OCI-LY3 (cell line): ENCODE measurements around the gene AFF1.

ENCODE experiments used
- EZH2phosphoT487 ChIP-seq: fragments of 200-600 bp; shearing (Covaris generic); IDR thresholded peaks from 2 replicates; pipeline ENCODE4 v1.6.1; 2018; ENCODE audit warnings: antibody characterized with exemption, mixed run types, low read depth
- TF ChIP-seq, protein P1 (sequence below): fragments of 200-600, 300-600 bp; sonication (generic); IDR thresholded peaks from 2 replicates; pipeline ENCODE4 v1.5.1; 2014; ENCODE audit warnings: antibody characterized with exemption, low read length, low read depth

- TF ChIP-seq, protein P1, sequence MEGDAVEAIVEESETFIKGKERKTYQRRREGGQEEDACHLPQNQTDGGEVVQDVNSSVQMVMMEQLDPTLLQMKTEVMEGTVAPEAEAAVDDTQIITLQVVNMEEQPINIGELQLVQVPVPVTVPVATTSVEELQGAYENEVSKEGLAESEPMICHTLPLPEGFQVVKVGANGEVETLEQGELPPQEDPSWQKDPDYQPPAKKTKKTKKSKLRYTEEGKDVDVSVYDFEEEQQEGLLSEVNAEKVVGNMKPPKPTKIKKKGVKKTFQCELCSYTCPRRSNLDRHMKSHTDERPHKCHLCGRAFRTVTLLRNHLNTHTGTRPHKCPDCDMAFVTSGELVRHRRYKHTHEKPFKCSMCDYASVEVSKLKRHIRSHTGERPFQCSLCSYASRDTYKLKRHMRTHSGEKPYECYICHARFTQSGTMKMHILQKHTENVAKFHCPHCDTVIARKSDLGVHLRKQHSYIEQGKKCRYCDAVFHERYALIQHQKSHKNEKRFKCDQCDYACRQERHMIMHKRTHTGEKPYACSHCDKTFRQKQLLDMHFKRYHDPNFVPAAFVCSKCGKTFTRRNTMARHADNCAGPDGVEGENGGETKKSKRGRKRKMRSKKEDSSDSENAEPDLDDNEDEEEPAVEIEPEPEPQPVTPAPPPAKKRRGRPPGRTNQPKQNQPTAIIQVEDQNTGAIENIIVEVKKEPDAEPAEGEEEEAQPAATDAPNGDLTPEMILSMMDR: no peak
- no peak for TF ChIP-seq EZH2phosphoT487
These were observed 698 bp downstream of the AFF1 start for GRCh38 chr4:86935566-86935852.
